Left ventricle myocardium inferior (tissue), 1 donor: ENCODE results near the gene CARM1. TPM values are rescaled to one million over a fixed set of nuclear protein-coding genes. Genes with fewer than 3 reads are reported as not detected.
"Not testable (repeated sequence)": the region's sequence is repeated elsewhere in the genome, so short reads cannot be mapped to it uniquely, and the experiment has no call there.

Experiments
- DNase-seq: peaks from one replicate; pipeline ENCODE4 v3.0.0-alpha.2; 2020
- H3K27ac ChIP-seq: fragments of 200-600 bp; replicated peaks from 2 replicates; pipeline ENCODE4 v1.8.0; 2021
- H3K27me3 ChIP-seq: fragments of 200-600 bp; 2 replicates; pipeline ENCODE4 v1.8.0; 2021; ENCODE audit warnings: low read depth
- H3K36me3 ChIP-seq: fragments of 200-600 bp; 2 replicates; pipeline ENCODE4 v1.8.0; 2021
- H3K4me1 ChIP-seq: fragments of 200-600 bp; 2 replicates; pipeline ENCODE4 v1.8.0; 2021
- H3K4me3 ChIP-seq: fragments of 200-600 bp; 2 replicates; pipeline ENCODE4 v1.8.0; 2021; ENCODE audit warnings: mild to moderate bottlenecking, moderate library complexity
- H3K9me3 ChIP-seq: fragments of 200-600 bp; replicated peaks from 2 replicates; pipeline ENCODE4 v1.8.0; 2021
- CTCF ChIP-seq: fragments of 200-600 bp; IDR thresholded peaks from 2 replicates; pipeline ENCODE4 v1.8.0; 2021; ENCODE audit warnings: antibody characterized with exemption, mild to moderate bottlenecking, borderline replicate concordance
- intact Hi-C: fragments of 100-400 bp; cut with micrococcal nuclease; formaldehyde crosslinking; loops from one replicate; pipeline ENCODE4 v1.11.0; 2022
- total RNA-seq: library from RNA; stranded (reverse); fragmentation: NEBNext Ultra II Directional; extraction: Animal tissue kit (Norgen Biotek cat#: 25700); gene quantifications from one replicate; pipeline ENCODE4 v1.2.1, GENCODE V29; 2021
- donor health status: DM: no; HTN: yes; CAD: no; lungs with severe emphysema.

CARM1 gene
- total RNA-seq, 1 donor from 2014 or later: 27.2 TPM

GRCh38 chr19:10835089-10835753 lies 36.1 kb upstream of the CARM1 start:
- no peaks in the 10 kb centered on the region for H3K27me3 ChIP-seq
- intact Hi-C loops: no loop called here
- H3K9me3 ChIP-seq: peaks cover 17% of the 10 kb centered on the region
- TF ChIP-seq CTCF: no peak
- H3K36me3 ChIP-seq: peaks cover 45% of the 10 kb centered on the region
- DNase-seq: no peak
- peaks cover 18% of the 10 kb centered on the region for H3K4me1 ChIP-seq
- peak overlapping the region; percentile 100 for H3K27ac ChIP-seq
- H3K4me3 ChIP-seq: peak overlapping the region; percentile 95

- TF ChIP-seq CTCF: peak; percentile 43
- Histone ChIP-seq H3K27ac (peak within 1 kb of the TSS; percentile 100), H3K4me1 (peaks cover 18% of the 10 kb centered on the region), H3K36me3 (peaks cover 38% of the 10 kb centered on the region), H3K27me3 (no peaks in the 10 kb centered on the region), H3K9me3 (peaks cover 17% of the 10 kb centered on the region), H3K4me3 (peak within 1 kb of the TSS; percentile 95)
- DNase-seq: peak; percentile 99
- intact Hi-C loops: no loop called here
These were observed 35.4 kb upstream of the CARM1 start, which contains the start of gene TMED1 for GRCh38 chr19:10835754-10836478. Gene TMED1, minus strand, starts transcription at chr19:10836212. Its CDS starts 21 bp downstream, at chr19:10836191.

GRCh38 chr19:10836479-10837330 lies 34.6 kb upstream of the CARM1 start:
- H3K4me3 ChIP-seq: peak overlapping the region; percentile 95
- peak overlapping the region; percentile 100 for H3K27ac ChIP-seq
- H3K27me3 ChIP-seq: no peaks in the 10 kb centered on the region
- intact Hi-C loops: no loop called here
- DNase-seq: peak; percentile 86
- peaks cover 32% of the 10 kb centered on the region for H3K36me3 ChIP-seq
- peaks cover 17% of the 10 kb centered on the region for H3K9me3 ChIP-seq
- peaks cover 18% of the 10 kb centered on the region for H3K4me1 ChIP-seq
- no peak for TF ChIP-seq CTCF

GRCh38 chr19:10837649-10838048 lies 33.7 kb upstream of the CARM1 start:
- H3K27ac ChIP-seq, H3K4me3 ChIP-seq, intact Hi-C loops, DNase-seq, H3K27me3 ChIP-seq: not testable (repeated sequence)
- peaks cover 17% of the 10 kb centered on the region for H3K9me3 ChIP-seq
- H3K36me3 ChIP-seq: peaks cover 22% of the 10 kb centered on the region
- H3K4me1 ChIP-seq: peaks cover 18% of the 10 kb centered on the region

- H3K4me3 ChIP-seq: no peak overlapping the region
- no peak for DNase-seq
- TF ChIP-seq CTCF: no peak
These were observed 33.0 kb upstream of the CARM1 start for GRCh38 chr19:10838377-10838776.

More at GRCh38 chr19:10838377-10838776, 33.0 kb upstream of the CARM1 start:
- peaks cover 17% of the 10 kb centered on the region for H3K9me3 ChIP-seq
- H3K27ac ChIP-seq: no peak overlapping the region
- H3K4me1 ChIP-seq: peaks cover 18% of the 10 kb centered on the region
- intact Hi-C loops: no loop called here
- peaks cover 15% of the 10 kb centered on the region for H3K36me3 ChIP-seq
- no peaks in the 10 kb centered on the region for H3K27me3 ChIP-seq
